Activated CD4-positive, alpha-beta T cell treated with anti-CD3 and anti-CD28 coated beads, Interleukin-2, amount 50 U/mL, for 24 hours (primary cell): ENCODE results near the gene ERVK3-1.
A peak's percentile ranks its signal among the peaks of the same experiment; 100 is the strongest.

Experiments
- DNase-seq, 2 donors: peaks; one replicate each; pipeline ENCODE4 v3.0.0-alpha.2; 2020; ENCODE audit warnings: low read depth in 1 of 2, low spot score in 1 of 2

Gene ERVK3-1

DNA sequence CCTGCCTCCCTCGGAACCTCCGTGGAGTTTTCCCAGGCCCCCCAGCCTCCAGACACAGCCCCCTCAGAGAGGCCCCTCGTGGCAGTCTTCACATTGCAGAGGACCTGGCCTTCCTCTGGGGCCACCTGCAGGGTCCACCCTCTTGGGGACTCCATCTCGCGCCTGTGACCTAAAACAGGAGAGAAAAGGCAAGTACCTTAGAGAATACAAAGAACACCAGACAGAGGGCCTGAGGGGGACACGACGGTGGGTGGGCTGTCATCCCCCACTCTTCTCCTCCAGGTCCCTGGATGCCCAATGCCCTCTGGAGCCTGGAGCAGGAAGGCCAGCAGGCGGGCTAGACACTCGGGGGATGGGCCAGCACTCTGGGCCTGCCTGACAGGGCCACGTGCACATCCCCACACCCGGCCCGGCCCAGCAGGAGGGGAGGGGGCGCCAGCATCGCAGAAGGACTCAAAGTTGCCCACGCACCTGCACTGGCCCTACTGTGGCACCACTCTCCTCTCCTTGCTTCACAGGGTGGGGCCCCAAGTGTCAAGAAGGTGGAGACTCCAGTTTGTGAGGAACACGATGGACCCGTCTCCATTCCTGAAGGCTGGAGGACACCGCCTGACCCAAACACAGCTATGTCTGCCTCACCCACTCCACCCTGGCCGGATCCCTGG lies 52.4 kb downstream of the ERVK3-1 start:
- DNase-seq, result no peak

- peak; percentile 31 to 32 for DNase-seq
Measured at GRCh38 chr19:58361900-58362271, 56.7 kb downstream of the ERVK3-1 start.

GRCh38 chr19:58362272-58362994 lies 57.3 kb downstream of the ERVK3-1 start, which contains the start of gene ZNF497:
Gene ZNF497 (minus strand): TSS chr19:58362751. CDS start chr19:58357635, 5,116 bp downstream.
- peak; percentile 90 to 94 for DNase-seq

- no peak for DNase-seq
Measured at GRCh38 chr19:58364146-58364545, 59.0 kb downstream of the ERVK3-1 start.
